BJ (cell line): Measurements from ENCODE around the gene TFCP2. TPM values are rescaled to one million over a fixed set of nuclear protein-coding genes. Genes with fewer than 3 reads are reported as not detected.

Experiments
- CTCF ChIA-PET: fragments of 350-600 bp; formaldehyde crosslinking; extraction: SDS; loops from one replicate; lab custom pipeline; 2021; ENCODE audit warnings: antibody characterized with exemption, inconsistent platforms; lab: Yijun Ruan, JAX
- POLR2A ChIA-PET: fragments of 300-600 bp; sonication (Branson Sonifier 250); formaldehyde crosslinking; extraction: SDS; loops from one replicate; lab custom pipeline; 2021; ENCODE audit warnings: antibody characterized with exemption; lab: Charles Lee
- DNase-seq: peaks from one replicate; pipeline ENCODE4 v3.0.0-alpha.2; 2011; ENCODE audit warnings: low read depth
- H3K27me3 ChIP-seq: 2 replicates; pipeline ENCODE4 v1.6.0; 2011; ENCODE audit warnings: low read length; ENCODE audit not compliant: control insufficient read depth, insufficient read depth
- H3K36me3 ChIP-seq: 2 replicates; pipeline ENCODE4 v1.5.1; 2011; ENCODE audit warnings: low read length; ENCODE audit not compliant: control insufficient read depth, insufficient read depth
- H3K4me3 ChIP-seq: 2 replicates; pipeline ENCODE4 v1.5.1; 2011; ENCODE audit warnings: low read depth, mild to moderate bottlenecking, control low read depth, low read length
- CTCF ChIP-seq: IDR thresholded peaks from 2 replicates; pipeline ENCODE4 v1.5.1; 2011; ENCODE audit warnings: low read depth, mild to moderate bottlenecking, control low read depth, inconsistent platforms, low read length, moderate library complexity; ENCODE audit not compliant: insufficient read depth
- polyA plus RNA-seq: library from polyadenylated mRNA; depleted of rRNA; stranded (reverse); fragments of >200 nt; gene quantifications from 2 replicates; pipeline ENCODE4 v1.2.3, GENCODE V29; 2011

TFCP2 gene
- polyA plus RNA-seq, 1 experiment = 11.4 TPM

GRCh38 chr12:51156245-51156765 lies 16.6 kb downstream of the TFCP2 start:
- ChIA-PET POLR2A (no interaction called here), CTCF (no interaction called here)
- H3K27me3 ChIP-seq = no peaks in the 10 kb centered on the region
- no peak for TF ChIP-seq CTCF
- H3K4me3 ChIP-seq = no peak overlapping the region
- DNase-seq = no peak
- no peaks in the 10 kb centered on the region for H3K36me3 ChIP-seq

GRCh38 chr12:51152953-51153352 lies 20.0 kb downstream of the TFCP2 start:
- no peak for DNase-seq
- Histone ChIP-seq H3K36me3 (no peaks in the 10 kb centered on the region), H3K4me3 (no peak overlapping the region), H3K27me3 (no peaks in the 10 kb centered on the region)
- no peak for TF ChIP-seq CTCF
- ChIA-PET CTCF (no interaction called here), POLR2A (no interaction called here)

- Histone ChIP-seq H3K36me3 (no peaks in the 10 kb centered on the region), H3K27me3 (no peaks in the 10 kb centered on the region), H3K4me3 (no peak overlapping the region)
- DNase-seq = no peak
- ChIA-PET POLR2A (no interaction called here), CTCF (no interaction called here)
- TF ChIP-seq CTCF = no peak
These were observed 22.2 kb downstream of the TFCP2 start for GRCh38 chr12:51150777-51151176.

- no peak overlapping the region for H3K4me3 ChIP-seq
- no peak for DNase-seq
- POLR2A ChIA-PET = no interaction called here
- no peaks in the 10 kb centered on the region for H3K27me3 ChIP-seq
- H3K36me3 ChIP-seq = no peaks in the 10 kb centered on the region
- CTCF ChIA-PET = no interaction called here
- TF ChIP-seq CTCF = no peak
These were observed 25.6 kb downstream of the TFCP2 start for GRCh38 chr12:51147309-51147708.

GRCh38 chr12:51139292-51139844 lies 33.6 kb downstream of the TFCP2 start:
- ChIA-PET POLR2A (no interaction called here), CTCF (no interaction called here)
- H3K4me3 ChIP-seq = no peak overlapping the region
- H3K27me3 ChIP-seq = no peaks in the 10 kb centered on the region
- DNase-seq = no peak
- TF ChIP-seq CTCF = no peak
- no peaks in the 10 kb centered on the region for H3K36me3 ChIP-seq
